ENCODE results near the gene FIS1.
"Not testable (repeated sequence)": the region's sequence is repeated elsewhere in the genome, so short reads cannot be mapped to it uniquely, and the experiment has no call there.

Gene FIS1

DNA sequence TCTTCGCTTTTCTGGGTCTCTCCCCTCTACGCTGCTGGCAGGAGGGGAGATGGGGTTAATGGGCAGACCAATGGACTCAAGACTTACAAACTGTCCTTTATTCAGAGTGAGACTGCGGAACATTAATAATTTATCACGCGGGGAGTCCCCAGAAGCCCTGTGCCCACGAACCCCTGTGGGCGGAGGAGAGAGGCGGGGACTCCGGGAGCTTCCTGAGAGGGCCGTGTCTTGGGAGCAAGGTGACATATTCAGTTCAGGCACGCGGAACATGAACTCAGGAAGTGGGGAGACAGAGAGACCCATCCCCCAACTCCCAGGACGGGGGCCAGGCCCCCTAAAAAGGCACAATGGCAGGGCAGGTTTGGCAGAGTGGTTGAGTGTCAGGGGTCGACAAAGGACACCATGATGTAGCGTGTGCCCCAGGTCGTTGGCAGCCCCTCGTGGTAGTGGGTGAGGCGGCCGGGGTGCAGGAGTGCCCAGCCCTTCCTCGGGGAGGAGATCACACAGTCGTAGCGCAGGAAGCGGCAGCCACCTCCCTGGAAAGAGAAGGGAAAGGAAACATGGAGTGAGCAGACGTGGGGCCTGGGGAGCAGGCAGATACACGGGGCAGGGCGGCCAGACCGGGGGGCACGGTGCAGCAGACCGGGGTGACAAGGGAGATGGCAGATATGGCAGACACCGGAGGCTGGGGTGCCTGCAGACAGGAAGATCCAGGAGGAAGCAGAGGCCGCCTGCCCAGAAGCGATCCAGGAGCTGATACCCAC lies 38.8 kb downstream of the FIS1 start:
- DNase-seq (ENCODE audit: low read depth): no peak

DNA sequence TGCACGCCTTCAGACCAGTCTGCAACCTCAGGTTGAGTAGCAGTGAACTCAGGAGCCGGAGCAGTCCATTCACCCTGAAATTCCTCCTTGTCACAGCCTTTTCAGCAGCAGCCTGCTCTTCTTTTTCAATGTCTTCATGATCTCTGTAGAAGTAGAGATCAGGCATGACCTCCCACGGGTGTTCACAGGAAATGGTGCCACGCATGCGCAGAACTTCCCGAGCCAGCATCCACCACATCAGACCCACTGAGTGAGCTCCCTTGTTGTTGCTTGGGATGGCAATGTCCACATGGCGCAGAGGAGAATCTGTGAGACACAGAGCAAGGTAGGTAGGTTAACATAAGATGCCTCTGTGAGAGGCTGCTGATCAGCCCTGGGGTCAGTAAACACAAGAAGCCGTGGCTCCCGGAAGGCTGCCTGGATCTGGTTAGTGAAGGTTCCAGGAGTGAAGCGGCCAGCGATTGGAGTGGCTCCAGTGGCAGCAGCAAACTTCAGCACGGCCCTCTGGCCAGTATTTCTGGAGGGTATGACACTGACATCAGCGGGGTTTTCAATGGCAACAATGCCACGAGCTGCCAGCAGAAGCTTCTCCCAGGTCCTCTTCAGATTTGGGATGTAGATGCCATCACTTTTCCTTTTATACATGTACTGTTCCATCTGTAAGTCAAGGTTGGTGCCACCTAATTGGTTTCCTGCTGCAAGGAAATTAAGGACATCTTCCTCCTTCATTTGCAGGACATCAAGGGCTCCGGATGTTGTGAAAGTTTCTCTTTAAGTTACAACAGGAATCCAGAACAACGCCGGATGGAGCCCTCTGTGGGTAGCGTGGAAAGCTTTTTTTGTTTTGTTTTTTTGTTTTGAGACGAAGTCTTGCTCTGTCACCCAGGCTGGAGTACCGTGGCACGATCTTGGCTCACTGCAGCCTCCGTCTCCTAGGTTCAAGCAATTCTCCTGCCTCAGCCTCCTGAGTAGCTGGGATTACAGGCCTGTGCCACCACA lies 40.8 kb downstream of the FIS1 start:
- not testable (repeated sequence) for DNase-seq (ENCODE audit: low read depth)

DNA sequence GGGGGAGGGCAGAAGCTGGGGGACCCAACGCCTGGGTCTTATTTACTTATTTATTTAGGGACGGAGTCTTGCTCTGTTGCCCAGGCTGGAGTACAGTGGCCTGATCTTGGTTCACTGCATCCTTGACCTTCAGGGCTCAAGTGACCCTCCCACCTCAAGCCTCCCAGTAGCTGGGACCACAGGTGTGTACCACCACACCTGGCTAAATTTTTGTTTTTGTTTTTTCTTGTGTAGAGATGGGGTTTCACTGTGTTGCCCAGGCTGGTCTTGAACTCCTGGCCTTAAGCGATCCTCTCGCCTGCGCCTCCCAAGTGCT lies 42.3 kb downstream of the FIS1 start:
- no peak for DNase-seq (ENCODE audit: low read depth)

DNA sequence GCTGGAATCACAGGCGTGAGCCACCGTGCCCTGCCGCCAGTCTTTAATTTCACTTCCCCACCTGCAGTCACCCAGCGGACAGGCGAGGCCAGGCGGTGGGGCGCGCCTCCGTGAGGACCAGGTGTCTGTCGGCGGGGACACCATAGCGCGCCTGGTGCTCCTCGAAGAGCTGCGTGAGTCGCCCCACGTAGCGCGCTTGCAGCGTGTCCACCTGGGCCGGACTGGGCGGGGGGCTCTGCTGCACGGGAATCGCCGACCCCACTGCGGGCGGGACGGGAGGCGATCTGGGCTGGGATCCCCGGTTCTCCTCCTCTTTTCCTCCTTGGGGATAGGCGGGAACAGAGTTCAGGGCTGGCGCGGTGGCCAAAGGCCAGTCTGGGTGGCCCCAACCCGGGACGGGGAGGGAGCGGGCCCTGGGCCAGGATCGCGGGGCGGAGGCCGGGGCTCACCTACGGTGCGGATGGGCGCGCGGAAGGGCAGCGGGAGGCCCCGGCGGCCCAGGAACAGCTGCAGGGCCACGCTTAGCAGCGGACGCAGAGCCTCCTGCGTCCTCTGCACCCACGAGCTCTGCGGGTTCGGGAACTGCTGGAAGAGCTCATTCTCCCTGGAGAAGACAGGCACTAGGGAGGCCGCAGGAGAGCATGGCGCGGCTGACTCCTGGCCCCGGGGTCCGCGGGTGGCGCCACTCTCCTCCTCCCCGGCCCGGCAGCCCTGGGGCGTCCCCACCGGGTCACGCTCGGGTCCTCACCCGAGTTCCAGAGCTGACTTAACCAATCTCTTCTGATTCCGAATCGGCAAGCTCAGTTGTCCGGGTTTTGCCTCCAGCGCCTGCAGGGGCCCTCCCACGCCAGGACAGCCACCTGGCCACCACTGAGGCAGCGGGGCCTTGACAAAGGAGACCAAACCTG lies 42.9 kb downstream of the FIS1 start:
- DNase-seq (ENCODE audit: low read depth): no peak

DNA sequence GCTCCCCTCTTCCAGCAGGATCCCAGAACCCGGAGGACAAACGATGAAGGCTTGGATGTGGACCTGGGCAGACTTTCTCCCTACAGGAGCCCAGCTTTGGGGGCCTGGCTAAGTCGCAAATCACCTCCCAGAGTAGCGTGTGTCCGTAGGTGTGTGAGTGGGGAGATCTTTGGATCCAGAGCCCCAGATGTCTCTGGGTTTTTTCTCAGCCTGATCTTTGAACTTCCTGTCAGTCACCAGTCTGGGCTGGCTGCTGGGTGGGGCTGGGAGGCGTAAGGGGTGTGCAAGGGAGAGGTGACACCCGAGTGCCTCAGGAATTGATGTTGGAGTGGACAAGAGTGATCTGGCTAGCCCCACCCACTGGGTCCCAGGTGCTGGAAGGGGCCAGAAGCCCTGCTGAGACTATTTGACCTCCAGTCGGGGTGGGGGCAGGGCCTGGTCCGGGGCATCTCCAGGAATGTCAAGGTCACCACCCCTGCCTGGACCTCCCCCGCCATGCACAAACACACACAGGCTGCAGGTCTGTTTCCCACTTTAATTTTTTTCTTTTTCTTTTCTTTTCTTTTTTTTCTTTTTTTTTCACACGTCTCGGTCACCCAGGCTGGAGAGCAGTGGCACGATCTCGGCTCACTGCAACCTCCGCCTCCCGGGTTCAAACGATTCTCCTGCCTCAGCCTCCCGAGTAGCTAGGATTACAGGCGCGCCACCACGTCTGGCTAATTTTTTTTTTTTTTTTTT lies 43.9 kb downstream of the FIS1 start, which contains the start of gene MOGAT3:
MOGAT3 (minus strand) TSS at position 175 of the 738 bp plus-strand sequence. CDS start 182 bp downstream, outside the sequence.
- DNase-seq (ENCODE audit: low read depth): no peak

DNA sequence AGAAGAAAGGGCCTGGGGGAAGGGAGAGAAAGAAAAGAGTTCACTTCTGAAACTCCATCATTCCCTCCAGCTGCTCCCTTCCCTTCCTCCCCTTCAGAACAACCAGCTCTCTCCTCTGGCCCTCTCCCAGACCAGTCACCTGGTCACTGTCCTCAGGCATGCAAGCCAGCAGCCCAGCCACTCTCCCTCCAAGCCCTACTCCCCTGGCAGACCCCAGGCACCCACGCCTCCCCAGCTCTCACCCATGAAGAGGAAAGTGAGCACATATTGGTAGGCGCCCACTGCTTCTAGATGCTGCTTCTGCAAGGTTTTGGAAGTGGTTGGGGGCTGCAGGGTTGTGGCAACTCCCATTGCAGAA lies 44.4 kb downstream of the FIS1 start:
- DNase-seq (ENCODE audit: low read depth): no peak

DNA sequence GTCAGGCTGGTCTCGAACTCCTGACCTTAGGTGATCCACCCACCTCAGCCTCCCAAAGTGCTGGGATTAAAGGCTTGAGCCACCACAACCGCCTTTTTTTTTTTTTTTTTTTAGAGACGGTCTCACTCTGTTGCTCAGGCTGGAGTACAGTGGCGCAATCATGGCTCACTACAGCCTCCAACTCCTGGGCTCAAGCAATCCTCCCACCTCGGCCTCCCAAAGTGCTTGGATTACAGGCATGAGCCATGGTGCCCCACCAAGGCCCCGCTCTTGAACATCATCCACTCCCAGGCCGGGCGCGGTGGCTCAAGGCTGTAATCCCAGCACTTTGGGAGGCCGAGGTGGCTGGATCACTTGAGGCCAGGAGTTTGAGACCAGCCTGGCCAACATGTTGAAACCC lies 45.4 kb downstream of the FIS1 start:
- DNase-seq (ENCODE audit: low read depth): not testable (repeated sequence)

DNA sequence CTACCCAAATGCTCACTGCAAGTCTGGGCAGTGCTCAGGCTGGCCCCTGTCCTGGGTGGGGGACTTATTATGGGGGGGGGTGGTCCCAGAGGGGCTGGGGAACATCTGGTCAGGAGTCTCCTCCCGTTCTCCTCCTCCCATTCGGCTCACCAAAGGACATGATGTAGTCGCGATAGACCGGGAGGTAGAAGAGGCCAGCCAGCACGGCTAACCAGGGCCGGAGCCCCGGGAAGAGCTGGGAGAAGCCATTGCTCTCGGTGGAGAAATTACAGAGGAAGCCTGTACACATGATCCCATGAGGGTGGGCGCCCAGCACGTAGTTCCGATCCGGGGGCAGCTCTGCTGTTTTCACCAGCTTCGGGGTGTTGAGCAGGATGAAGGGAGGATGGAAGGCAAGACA lies 46.4 kb downstream of the FIS1 start:
- DNase-seq (ENCODE audit: low read depth): no peak

DNA sequence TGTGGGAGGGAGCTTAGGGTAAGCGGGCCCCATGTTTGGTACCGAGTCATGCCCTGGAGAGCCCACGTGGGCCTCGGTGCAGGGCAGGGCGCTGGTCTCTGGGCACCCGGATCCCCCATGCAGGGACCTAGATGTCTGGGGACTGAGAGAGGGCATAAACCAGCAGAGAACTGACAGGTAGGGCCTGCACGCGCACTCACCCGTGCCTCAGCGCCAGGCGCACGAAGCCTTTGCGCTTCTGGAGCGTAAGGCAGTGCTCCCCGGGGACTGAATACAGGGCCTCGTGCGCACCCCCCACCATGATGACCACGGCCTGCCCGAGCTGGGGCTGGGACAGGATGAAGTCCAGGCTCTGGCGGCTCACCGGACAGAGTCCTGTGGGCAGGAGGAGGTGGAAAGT lies 46.9 kb downstream of the FIS1 start:
- DNase-seq (ENCODE audit: low read depth): no peak

DNA sequence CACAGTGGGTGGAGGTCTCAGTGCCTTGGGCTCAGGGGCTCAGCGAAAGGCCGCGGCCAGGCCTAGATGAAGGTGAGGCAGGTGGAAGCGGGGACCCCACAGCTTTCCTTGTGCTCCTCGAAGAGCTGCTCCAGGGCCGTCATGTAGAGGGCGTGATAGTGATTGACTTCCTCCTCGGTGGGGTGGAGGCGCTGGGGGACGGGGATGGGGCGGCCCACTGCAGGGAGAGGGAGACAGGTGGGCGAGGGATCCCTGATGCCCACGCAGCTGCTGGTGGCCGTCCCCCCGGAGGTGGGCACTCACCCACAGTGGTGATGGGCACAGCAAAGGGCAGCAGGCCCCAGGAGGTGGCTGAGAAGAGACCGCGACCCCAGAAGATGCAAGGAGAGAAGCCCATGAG lies 49.0 kb downstream of the FIS1 start:
- DNase-seq (ENCODE audit: low read depth): no peak

Data from non-pigmented ciliary epithelial cell (primary cell).